ENCODE data around the gene ATP6AP2. TPM values are rescaled to one million over a fixed set of nuclear protein-coding genes. Genes with fewer than 3 reads are reported as not detected.

The ATP6AP2 gene
- total and polyA plus RNA-seq, 12 donors = 32.3 to 164 (median 140) TPM

- peaks cover 0 to 51% of the 10 kb centered on the region in 2 donors for H3K36me3 ChIP-seq (replicated peaks in 1 of 2)
- WGBS, 4 donors = 85 to 88% (median 87%) methylated on average over 3 to 5 of the region's 5 CpGs
- H3K9me3 ChIP-seq (replicated peaks in 1 of 3) = no peaks in the 10 kb centered on the region
- H3K27ac ChIP-seq = no peak overlapping the region
- intact Hi-C loops (cut with DNase I) = no loop called here
- DNase-seq = no peak
- no peaks in the 10 kb centered on the region for H3K4me1 ChIP-seq (replicated peaks in 1 of 2)
- TF ChIP-seq CTCF (IDR thresholded peaks at IDR 0.05) = no peak
- TF ChIP-seq POLR2A (IDR thresholded peaks at IDR 0.05) = no peak
- H3K4me3 ChIP-seq = no peak overlapping the region
- peaks cover 5% of the 10 kb centered on the region for H3K27me3 ChIP-seq
These were observed 47.7 kb downstream of the ATP6AP2 start for GRCh38 chrX:40628506-40628905.

GRCh38 chrX:40632199-40632598, 51.4 kb downstream of the ATP6AP2 start:
- 79 to 89% (median 85%) methylated on average over 3 to 4 of the region's 4 CpGs for WGBS, 4 donors
- DNase-seq = no peak
- Histone ChIP-seq H3K27ac (no peak overlapping the region), H3K4me3 (no peak overlapping the region), H3K4me1 (replicated peaks in 1 of 2) (no peaks in the 10 kb centered on the region), H3K27me3 (peaks cover 3% of the 10 kb centered on the region), H3K9me3 (replicated peaks in 1 of 3) (no peaks in the 10 kb centered on the region), H3K36me3 (replicated peaks in 1 of 2) (peaks cover 0 to 84% of the 10 kb centered on the region in 2 donors)
- intact Hi-C loops (cut with DNase I) = no loop called here
- no peak for TF ChIP-seq CTCF (IDR thresholded peaks at IDR 0.05)
- TF ChIP-seq POLR2A (IDR thresholded peaks at IDR 0.05) = no peak

GRCh38 chrX:40637687-40638086, 56.9 kb downstream of the ATP6AP2 start:
- no peak for DNase-seq
- Histone ChIP-seq H3K4me1 (replicated peaks in 1 of 2) (peaks cover 0 to 10% of the 10 kb centered on the region in 2 donors), H3K4me3 (no peak overlapping the region), H3K27me3 (no peaks in the 10 kb centered on the region), H3K36me3 (replicated peaks in 1 of 2) (peaks cover 0 to 50% of the 10 kb centered on the region in 2 donors), H3K27ac (no peak overlapping the region), H3K9me3 (replicated peaks in 1 of 3) (no peaks in the 10 kb centered on the region)
- TF ChIP-seq POLR2A (IDR thresholded peaks at IDR 0.05) (no peak), CTCF (IDR thresholded peaks at IDR 0.05) (no peak)
- 87 to 100% (median 93%) methylated on average over 3 of the region's 3 CpGs for WGBS, 4 donors
- intact Hi-C loops (cut with DNase I) = no loop called here

- peak in 2 of 7 donors; percentile 32 for DNase-seq
- H3K27me3 ChIP-seq = no peaks in the 10 kb centered on the region
- TF ChIP-seq CTCF (IDR thresholded peaks at IDR 0.05) = no peak
- no peak for TF ChIP-seq POLR2A (IDR thresholded peaks at IDR 0.05)
- no peaks in the 10 kb centered on the region for H3K9me3 ChIP-seq (replicated peaks in 1 of 3)
- H3K36me3 ChIP-seq (replicated peaks in 1 of 2) = no peaks in the 10 kb centered on the region
- peaks cover 8 to 48% of the 10 kb centered on the region in 2 donors for H3K4me1 ChIP-seq (replicated peaks in 1 of 2)
- 36 to 62% (median 51%) methylated on average over 5 of the region's 5 CpGs for WGBS, 4 donors
- intact Hi-C loops (cut with DNase I) = loop anchor here in 1 of 2 donors (10.0 kb wide), 1 partner anchor 99 kb away; no protein-coding TSS in a partner anchor
- H3K27ac ChIP-seq = peak overlapping the region in 3 of 5 donors; percentile 47 to 82 (median 67)
- H3K4me3 ChIP-seq = peak overlapping the region in 1 of 4 donors; percentile 37
These were observed 63.4 kb downstream of the ATP6AP2 start for GRCh38 chrX:40644176-40644575.

Measured in adrenal gland (tissue), 12 donors.